Dedifferentiated amniotic fluid mesenchymal stem cell (primary cell): Measurements from ENCODE around the gene PSG7.
"Not testable (repeated sequence)": the region's sequence is repeated elsewhere in the genome, so short reads cannot be mapped to it uniquely, and the experiment has no call there.

ENCODE experiments used
- DNase-seq: peaks from one replicate; pipeline ENCODE4 v3.0.0-alpha.2; 2016; ENCODE audit errors: extremely low spot score

The PSG7 gene

DNA sequence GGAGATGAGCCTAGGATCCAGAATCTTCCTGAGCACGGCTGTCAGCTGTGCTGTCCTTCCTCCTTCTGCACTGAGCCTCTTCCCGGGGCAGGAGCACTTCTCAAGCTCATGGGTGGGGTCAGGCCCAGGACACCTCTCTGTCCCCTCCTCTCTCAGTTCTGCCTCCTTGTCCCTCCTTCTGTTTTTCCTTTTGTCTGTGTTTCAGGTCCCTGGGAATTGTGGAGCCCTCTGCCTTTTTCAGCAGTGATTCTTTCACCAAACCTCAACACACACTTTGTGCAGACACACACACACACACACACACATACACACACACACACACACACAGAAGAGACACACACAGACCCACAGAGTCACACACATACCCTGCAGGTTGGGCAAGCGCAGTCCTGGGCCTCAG lies at the start of gene PSG7:
Gene PSG7 (minus strand): TSS at position 101 of the 400 bp plus-strand sequence. CDS start 131 bp downstream, outside the sequence.
- DNase-seq = not testable (repeated sequence)

GRCh38 chr19:42985588-42985987 lies 48.6 kb upstream of the PSG7 start:
- no peak for DNase-seq

DNA sequence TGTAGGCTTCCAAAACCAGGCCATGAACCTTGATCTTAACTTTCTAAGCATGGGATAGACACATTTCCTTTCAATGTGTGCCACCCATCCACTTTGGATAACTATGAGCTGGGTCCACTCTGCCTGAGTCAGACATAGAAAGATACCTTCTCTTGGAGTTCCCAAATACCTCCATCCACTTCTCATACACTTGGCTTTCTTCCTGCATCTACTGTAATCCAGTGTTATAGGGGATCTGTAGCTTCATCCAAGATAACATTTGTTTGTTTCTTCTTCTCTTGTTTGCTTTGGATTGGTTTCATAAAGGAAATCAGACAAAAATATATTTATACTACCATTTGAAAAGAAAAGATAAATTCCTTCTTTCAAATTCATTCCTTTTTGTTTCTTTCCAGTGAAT lies 45.1 kb upstream of the PSG7 start:
- not testable (repeated sequence) for DNase-seq

DNA sequence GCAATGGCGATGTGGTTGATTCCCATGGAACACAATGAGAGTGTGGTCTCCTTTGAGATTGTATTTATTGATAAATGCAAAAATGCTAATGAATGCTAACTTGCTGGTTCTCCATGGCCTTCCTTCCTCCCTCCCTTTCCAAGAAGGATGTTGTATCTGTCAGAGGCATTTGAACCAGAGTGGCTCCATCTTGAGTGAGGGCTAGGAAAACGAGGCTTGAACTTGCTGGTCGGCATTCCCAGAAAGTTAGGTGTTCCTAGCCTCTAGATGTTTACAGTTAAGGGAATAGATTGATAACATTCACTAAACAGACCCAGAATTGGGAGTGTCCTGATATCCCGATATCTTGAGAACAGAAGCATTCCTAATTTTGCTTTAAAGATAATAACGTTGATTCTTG lies 34.4 kb upstream of the PSG7 start:
- DNase-seq = not testable (repeated sequence)

- no peak for DNase-seq
Measured at GRCh38 chr19:42965176-42965575, 28.2 kb upstream of the PSG7 start.

GRCh38 chr19:42961119-42961518 lies 24.1 kb upstream of the PSG7 start:
- no peak for DNase-seq

GRCh38 chr19:42952126-42952525 lies 15.1 kb upstream of the PSG7 start:
- not testable (repeated sequence) for DNase-seq

GRCh38 chr19:42951476-42951875 lies 14.5 kb upstream of the PSG7 start:
- not testable (repeated sequence) for DNase-seq

- no peak for DNase-seq
Measured at GRCh38 chr19:42942187-42942789, 5.3 kb upstream of the PSG7 start.

GRCh38 chr19:42934726-42935125 lies 2.3 kb downstream of the PSG7 start:
- DNase-seq = not testable (repeated sequence)

DNA sequence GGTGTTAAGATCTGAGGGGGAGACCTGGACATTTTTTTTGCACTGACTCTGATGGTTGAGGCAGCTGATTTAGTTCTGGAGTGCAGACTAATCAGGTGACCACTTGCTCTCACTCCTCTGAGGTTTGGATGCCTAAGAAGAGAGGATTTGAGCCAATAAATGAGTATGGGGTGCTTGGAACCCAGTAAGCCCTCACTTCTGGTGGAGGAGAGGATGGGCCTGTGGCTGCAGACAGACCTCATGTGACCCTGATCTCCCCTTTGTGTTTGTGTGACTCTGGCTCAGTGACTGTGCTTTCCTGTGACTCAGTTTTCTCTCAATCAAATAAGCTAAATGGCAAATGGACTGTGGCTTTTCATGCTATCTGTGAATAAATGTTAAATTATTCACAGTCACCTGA lies 2.8 kb downstream of the PSG7 start:
- not testable (repeated sequence) for DNase-seq

DNA sequence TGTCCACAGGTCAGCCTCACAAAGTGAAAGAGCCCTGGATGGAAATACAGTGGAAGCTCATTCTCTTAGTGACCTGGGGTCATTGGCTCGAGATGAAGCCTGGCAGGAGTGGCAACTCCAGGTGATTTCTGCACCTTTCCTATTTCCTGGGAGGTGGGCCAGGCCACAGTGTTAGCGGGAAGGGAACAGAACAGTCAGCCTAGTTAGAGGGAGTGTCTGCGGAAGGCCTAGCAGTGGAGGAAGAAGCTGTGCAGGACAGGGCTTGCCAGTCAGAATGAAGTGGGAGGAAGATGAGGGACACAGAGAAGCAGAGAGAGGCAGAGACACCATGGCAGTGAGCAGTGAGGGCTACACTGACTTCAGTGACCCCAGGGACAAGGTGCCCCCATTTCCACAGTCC lies 3.6 kb downstream of the PSG7 start:
- DNase-seq = not testable (repeated sequence)

GRCh38 chr19:42932485-42933101 lies 4.4 kb downstream of the PSG7 start:
- DNase-seq = peak; percentile 61

- not testable (repeated sequence) for DNase-seq
Measured at GRCh38 chr19:42930214-42930613, 6.8 kb downstream of the PSG7 start.

DNA sequence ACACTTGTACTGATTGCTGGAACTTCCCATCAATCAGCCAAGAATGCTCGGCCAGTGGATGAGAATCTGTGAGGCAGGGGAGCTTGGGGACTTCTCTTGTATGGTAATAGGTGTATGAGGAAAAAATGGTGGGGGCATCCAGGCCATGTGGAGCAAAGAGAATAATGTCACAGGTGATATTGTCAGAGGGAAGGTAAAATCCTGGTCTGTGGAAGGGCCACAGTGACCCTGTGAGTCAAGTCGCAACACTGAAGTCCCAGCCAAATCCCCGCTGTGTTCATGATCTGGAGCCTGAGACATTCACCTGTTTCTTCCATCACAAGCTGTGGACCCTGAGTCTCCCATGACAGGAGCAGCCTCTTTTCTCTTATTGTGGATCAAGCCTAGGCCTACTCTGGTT lies 8.1 kb downstream of the PSG7 start:
- no peak for DNase-seq

DNA sequence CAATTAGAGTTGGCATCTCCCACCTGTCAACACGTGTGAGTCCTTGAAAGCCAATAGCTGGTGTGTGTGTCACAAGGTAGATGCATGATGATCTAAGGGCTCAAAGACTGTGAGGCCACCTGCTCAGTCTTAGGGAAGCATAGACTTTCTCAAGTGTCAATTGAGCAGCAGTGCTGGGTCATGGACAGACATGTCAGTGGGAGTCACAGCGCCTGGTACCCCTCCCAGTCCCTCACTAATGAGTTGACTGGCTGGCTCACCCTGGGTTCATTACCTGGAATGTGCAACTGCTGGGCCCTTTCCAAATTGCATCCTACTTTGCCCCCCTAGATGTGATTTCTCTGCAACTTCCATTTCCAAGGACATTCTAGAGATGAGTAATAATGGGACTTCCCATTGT lies 10.2 kb downstream of the PSG7 start:
- DNase-seq = no peak

DNA sequence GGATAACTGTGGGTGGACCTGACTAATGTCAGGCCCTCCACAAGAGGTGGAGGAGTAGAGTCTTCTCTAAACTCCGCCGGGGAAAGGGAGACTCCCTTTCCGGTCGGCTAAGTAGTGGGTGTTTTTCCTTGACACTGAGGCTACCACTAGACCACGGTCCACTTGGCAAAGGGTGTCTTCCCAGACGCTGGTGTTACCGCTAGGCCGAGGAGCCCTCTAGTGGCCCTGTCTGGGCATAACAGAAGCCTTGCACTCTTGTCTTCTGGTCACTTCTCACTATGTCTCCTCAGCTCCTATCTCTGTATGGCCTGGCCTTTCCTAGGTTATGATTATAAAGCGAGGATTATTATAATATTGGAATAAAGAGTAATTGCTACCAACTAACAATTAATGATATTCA lies 13.9 kb downstream of the PSG7 start:
- DNase-seq = peak; percentile 48

DNA sequence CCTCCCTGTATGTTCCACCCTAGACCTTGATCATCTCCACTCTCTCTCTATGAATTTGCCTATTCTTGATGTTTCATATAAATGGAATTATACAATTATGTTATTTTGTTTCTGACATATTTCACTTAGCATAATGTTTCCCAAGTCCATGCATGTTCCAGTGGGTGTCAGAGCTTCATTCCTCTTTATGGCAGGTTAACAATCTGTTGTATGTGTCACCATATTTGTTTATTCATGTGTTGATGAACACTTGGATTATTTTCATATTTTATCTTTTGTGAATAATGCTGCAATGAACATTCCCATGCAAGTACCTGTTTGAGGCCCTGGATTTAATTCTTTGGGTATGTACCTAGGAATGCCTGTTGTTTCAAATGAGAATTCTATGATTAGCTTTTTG lies 16.0 kb downstream of the PSG7 start:
- not testable (repeated sequence) for DNase-seq

DNA sequence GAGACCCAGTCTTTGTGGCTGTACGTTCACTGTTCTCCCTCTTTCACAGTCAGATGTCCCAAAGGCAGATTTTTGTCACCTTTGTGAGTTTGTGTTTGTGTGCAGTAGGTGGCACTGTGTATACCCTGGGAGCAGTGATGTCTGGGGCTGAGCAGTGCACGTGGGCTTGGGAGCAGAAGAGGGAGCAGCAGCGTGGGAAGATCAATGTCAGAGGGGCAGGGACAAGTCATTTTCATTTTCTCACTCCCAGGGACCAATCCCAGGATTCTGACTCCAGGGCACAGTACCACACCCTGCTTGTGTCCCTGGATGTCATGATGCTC lies 17.3 kb downstream of the PSG7 start:
- DNase-seq = no peak

GRCh38 chr19:42919070-42919756 lies 17.8 kb downstream of the PSG7 start:
- not testable (repeated sequence) for DNase-seq

DNA sequence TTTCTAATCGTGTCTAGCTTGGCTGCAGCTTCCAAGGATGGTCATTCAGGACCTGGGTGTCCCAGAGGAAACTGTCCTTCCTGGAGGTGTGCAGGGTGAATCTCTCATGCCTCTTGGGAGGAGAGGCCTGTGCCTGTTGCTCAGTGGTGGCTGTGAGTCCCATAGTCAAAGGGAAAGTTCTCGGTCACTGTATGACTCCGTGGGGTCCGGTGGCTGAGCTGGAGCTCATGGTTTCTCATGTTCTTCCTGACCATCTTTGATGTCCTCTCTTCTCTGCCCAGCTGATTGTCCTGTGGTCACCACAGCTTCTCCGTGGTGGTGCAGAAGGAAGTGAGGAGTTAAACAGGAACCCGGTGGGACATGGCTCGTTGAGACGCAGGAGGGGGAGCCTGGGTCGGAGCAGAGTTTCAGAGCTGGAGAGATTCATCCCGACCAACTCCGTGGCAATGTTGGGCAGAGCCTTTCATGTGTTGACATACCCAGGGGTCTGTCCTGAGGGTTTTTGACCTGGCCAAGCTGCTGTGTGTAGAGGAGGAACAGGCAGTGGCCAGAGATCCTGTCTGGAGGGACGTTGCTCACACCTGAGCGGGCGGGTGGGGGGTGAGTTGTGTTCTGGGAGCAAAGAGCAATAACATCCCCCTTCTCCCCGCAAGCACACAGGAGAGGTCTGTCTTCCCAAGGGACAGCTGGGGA lies 18.5 kb downstream of the PSG7 start:
- DNase-seq = not testable (repeated sequence)

- DNase-seq = not testable (repeated sequence)
Measured at GRCh38 chr19:42917634-42918033, 19.4 kb downstream of the PSG7 start, which contains the start of gene PSG6. Gene PSG6 (minus strand): TSS chr19:42917894. CDS start chr19:42917792, 102 bp downstream.
